ENCODE data around the gene ODAD4. TPM values are rescaled to one million over a fixed set of nuclear protein-coding genes. Genes with fewer than 3 reads are reported as not detected.

ODAD4 gene, protein sequence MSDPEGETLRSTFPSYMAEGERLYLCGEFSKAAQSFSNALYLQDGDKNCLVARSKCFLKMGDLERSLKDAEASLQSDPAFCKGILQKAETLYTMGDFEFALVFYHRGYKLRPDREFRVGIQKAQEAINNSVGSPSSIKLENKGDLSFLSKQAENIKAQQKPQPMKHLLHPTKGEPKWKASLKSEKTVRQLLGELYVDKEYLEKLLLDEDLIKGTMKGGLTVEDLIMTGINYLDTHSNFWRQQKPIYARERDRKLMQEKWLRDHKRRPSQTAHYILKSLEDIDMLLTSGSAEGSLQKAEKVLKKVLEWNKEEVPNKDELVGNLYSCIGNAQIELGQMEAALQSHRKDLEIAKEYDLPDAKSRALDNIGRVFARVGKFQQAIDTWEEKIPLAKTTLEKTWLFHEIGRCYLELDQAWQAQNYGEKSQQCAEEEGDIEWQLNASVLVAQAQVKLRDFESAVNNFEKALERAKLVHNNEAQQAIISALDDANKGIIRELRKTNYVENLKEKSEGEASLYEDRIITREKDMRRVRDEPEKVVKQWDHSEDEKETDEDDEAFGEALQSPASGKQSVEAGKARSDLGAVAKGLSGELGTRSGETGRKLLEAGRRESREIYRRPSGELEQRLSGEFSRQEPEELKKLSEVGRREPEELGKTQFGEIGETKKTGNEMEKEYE
- 1.3 TPM in 2 replicates for total RNA-seq (2021; fragmentation: NEBNext Ultra II Directional; extraction: Animal tissue kit (Norgen Biotek cat#: 25700))
- 0.41 and 0.48 TPM in 2 replicates for polyA plus RNA-seq (2011; rRNA removed)
- 1.2 TPM for polyA plus RNA-seq (2011; cell fraction: cytosol; rRNA removed)
- 1.1 TPM for polyA plus RNA-seq (2011; cell fraction: nucleus; rRNA removed)
- polyA plus RNA-seq (2012, experiment 1 of 2): 1.3 to 1.6 TPM (median 1.5 TPM) in 4 replicates
- polyA plus RNA-seq (2012, experiment 2 of 2): 0.42 TPM
- polyA plus RNA-seq (2013, experiment 1 of 2): 1.1 TPM
- 0.87 TPM for polyA plus RNA-seq (2013, experiment 2 of 2)
- 1.5 and 2.0 TPM in 2 replicates for polyA minus RNA-seq (2011; rRNA and poly(A)+ RNA removed)
- 0.95 TPM for polyA minus RNA-seq (2011; cell fraction: cytosol; rRNA and poly(A)+ RNA removed)
- polyA minus RNA-seq (2011; cell fraction: nucleus; rRNA and poly(A)+ RNA removed): 2.6 TPM
- long read RNA-seq, experiment 1: 0 reads
- long read RNA-seq, experiment 2: 0 reads

DNA sequence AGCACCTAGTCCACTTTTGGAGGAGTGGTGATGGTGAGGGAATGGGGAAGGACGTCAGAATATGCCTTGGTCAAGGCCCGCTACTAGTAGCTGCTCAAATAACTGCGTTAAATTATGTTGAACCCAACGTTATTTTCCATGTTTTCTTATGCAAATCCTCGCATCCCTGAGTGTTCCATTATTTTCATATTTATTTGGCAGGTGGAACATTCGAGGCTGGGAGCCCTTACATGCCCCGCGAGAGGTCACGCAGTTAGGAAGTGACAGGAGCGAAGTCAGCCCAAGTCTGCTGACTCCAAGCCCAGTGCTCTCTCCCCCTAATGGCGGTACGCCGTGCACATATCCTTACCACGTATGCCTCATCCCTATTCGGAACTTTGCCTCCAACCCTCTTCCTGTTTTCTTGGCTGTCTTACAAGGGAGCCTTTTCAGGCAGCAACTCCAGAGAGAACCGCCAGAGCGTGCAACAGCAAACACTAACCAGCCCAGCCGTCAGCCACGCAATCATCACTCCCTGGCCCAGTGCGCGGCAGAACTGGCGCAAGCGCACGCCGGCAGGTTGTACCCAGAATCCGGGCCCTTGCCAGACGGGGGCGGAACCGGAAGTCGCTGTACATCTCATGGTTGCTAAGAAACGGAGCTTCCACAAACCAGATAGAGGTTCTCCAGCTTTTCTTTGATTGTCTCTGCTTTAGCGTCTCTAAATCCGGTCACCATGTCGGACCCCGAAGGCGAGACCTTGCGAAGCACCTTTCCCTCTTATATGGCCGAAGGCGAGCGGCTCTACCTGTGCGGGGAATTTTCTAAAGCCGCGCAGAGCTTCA, at the start of gene ODAD4:
Gene ODAD4, plus strand, starts transcription at position 609 of the 824 bp plus-strand sequence. Its CDS starts 107 bp downstream, at position 716.
- H3K4me2 ChIP-seq (ENCODE audit: insufficient read depth in 1 of 2, low read depth in 2 of 2, low read length in 2 of 2): peak within 1 kb of the TSS; percentile 92
- H3K4me3 ChIP-seq (ENCODE audit: extremely low read depth in 1 of 4, insufficient read depth in 2 of 4, low read depth in 3 of 4, low read length in 4 of 4): peak within 1 kb of the TSS; percentile 71 to 81 (median 75)
- no peak within 1 kb of the TSS for H2BK5ac ChIP-seq (ENCODE audit: low read depth, low read length)
- no peaks in the 10 kb centered on the region for H3K79me2 ChIP-seq (ENCODE audit: control insufficient read depth in 1 of 2, insufficient read depth in 2 of 2, low read length in 2 of 2)
- H3K23me2 ChIP-seq (ENCODE audit: low read depth, low read length): peaks cover 4% of the 10 kb centered on the region; the same call in 1 of the 2 replicates
- H2AK5ac ChIP-seq (ENCODE audit: low read depth, low read length): no peak within 1 kb of the TSS
- ChIA-PET CTCF (ENCODE audit: partially characterized antibody) (interaction anchor here (0.7 to 5.2 kb wide), 14 partner anchors 9 to 38 kb away, joined by 3 to 35 read pairs (median 4); partner anchors contain the start of gene ACLY), POLR2A (ENCODE audit: partially characterized antibody) (interaction anchor here (0.8 to 6.8 kb wide), 17 partner anchors 9 to 241 kb away, joined by 3 to 64 read pairs (median 4); partner anchors contain the start of genes ACLY, CNP, DNAJC7 and EIF1)
- H3K23ac ChIP-seq (ENCODE audit: insufficient read length): no peak within 1 kb of the TSS
- no peaks in the 10 kb centered on the region for H3K9me3 ChIP-seq (ENCODE audit: insufficient read depth in 2 of 2, low read depth in 1 of 2, low read length in 1 of 2)
- peak within 1 kb of the TSS; percentile 41 for H4K5ac ChIP-seq (ENCODE audit: insufficient read length, low read depth, low read length)
- H3K79me1 ChIP-seq (ENCODE audit: low read depth, low read length): no peaks in the 10 kb centered on the region; the same call in 1 of the 2 replicates
- H2BK15ac ChIP-seq (ENCODE audit: low read length): no peak within 1 kb of the TSS; the same call in 1 of the 2 replicates
- H3K14ac ChIP-seq (ENCODE audit: insufficient read length): no peak within 1 kb of the TSS
- H2BK12ac ChIP-seq (ENCODE audit: low read depth, low read length): no peak within 1 kb of the TSS
- peak within 1 kb of the TSS; percentile 95 for H2AFZ ChIP-seq (ENCODE audit: low read length)
- H3K27ac ChIP-seq (ENCODE audit: low read depth, low read length): peak within 1 kb of the TSS; percentile 28
- 3% methylated on average over 43 of the region's 43 CpGs; no CpG with 5 or more reads in 1 of the 2 experiments for WGBS, 2 experiments (ENCODE audit: extremely low coverage in 1 of 2, insufficient coverage in 1 of 2, insufficient read length in 1 of 2, insufficient replicate concordance in 2 of 2, low coverage in 1 of 2, low lambda C conversion rate in 2 of 2, missing lambda C conversion rate in 1 of 2)
- H3K18ac ChIP-seq (ENCODE audit: extremely low read depth, low read length): peak within 1 kb of the TSS; percentile 64; the same call in 1 of the 2 replicates
- FAIRE-seq (no peak), DNase-seq (ENCODE audit: low read depth in 1 of 2, low spot score in 2 of 2) (peak; percentile 77 to 92)
- H3K4me1 ChIP-seq (replicated peaks in 1 of 4; ENCODE audit: control insufficient read depth in 3 of 4, insufficient read depth in 4 of 4, low read length in 3 of 4): peaks cover 0 to 4% (median 2%) of the 10 kb centered on the region in 4 experiments; a peak in 2 of 7 replicates
- no peaks in the 10 kb centered on the region for H3K36me3 ChIP-seq (ENCODE audit: control insufficient read depth in 2 of 4, insufficient read depth in 4 of 4, low read length in 3 of 4)
- no peak within 1 kb of the TSS for H3K4ac ChIP-seq (replicated peaks; ENCODE audit: insufficient read length, low read depth, low read length)
- no peaks in the 10 kb centered on the region for H4K20me1 ChIP-seq (replicated peaks in 1 of 2; ENCODE audit: control insufficient read depth in 1 of 2, insufficient read depth in 2 of 2, low read length in 2 of 2)
- no peak within 1 kb of the TSS for H3K56ac ChIP-seq (replicated peaks; ENCODE audit: insufficient read length, low read depth, low read length)
- H2BK20ac ChIP-seq (ENCODE audit: low read length): no peak within 1 kb of the TSS
- H4K91ac ChIP-seq (replicated peaks; ENCODE audit: insufficient read length, low read length): no peak within 1 kb of the TSS
- no peaks in the 10 kb centered on the region for H3K27me3 ChIP-seq (replicated peaks in 1 of 4; ENCODE audit: control insufficient read depth in 3 of 4, extremely low read depth in 1 of 4, insufficient read depth in 3 of 4, low read length in 3 of 4)
- no peak within 1 kb of the TSS for H2BK120ac ChIP-seq (replicated peaks; ENCODE audit: low read depth, low read length)
- H3K9ac ChIP-seq (replicated peaks in 1 of 4; ENCODE audit: extremely low read depth in 1 of 4, low read depth in 3 of 4, low read length in 3 of 4): peak within 1 kb of the TSS in 3 of 4 experiments; percentile 45 to 79 (median 66); a peak in 6 of 7 replicates
- H4K8ac ChIP-seq (ENCODE audit: extremely low read depth, insufficient read depth, low read length): peak within 1 kb of the TSS; percentile 62; the same call in 1 of the 2 replicates
- peak; percentile 75; the same call in 1 of the 2 replicates for TF ChIP-seq EGR1 (IDR thresholded peaks at IDR 0.05; ENCODE audit: borderline replicate concordance, low read depth, low read length)
- TF ChIP-seq YY1 (IDR thresholded peaks at IDR 0.05; ENCODE audit: low read depth, low read length): no peak
- TF ChIP-seq PHF8 (conservative IDR thresholded peaks at IDR 0.05; ENCODE audit: low read depth, low read length): peak; percentile 75
- TF ChIP-seq NANOG (IDR thresholded peaks at IDR 0.05; ENCODE audit: insufficient read depth, low read depth, low read length, poor library complexity, severe bottlenecking): no peak
- TF ChIP-seq CREB1 (IDR thresholded peaks at IDR 0.05): peak; percentile 46; the same call in 1 of the 2 replicates
- TF ChIP-seq TAF1 (IDR thresholded peaks at IDR 0.05; ENCODE audit: low read depth, low read length): peak; percentile 80; the same call in 1 of the 2 replicates

Measured in H1 (cell line).